Body of pancreas (tissue), 4 donors: ENCODE data around the gene SFR1. TPM values are rescaled to one million over a fixed set of nuclear protein-coding genes. Genes with fewer than 3 reads are reported as not detected.

Source experiments
- ATAC-seq: fragments of 150-250 bp; one replicate; pipeline ENCODE4 v1.9.1; 2016
- DNase-seq, 4 donors: peaks; one replicate each; pipeline ENCODE4 v3.0.0-alpha.2; 2019
- H3K27ac ChIP-seq, 4 donors: fragments of 200-600 bp; sonication (generic); 1 replicate in 3 of 4; 2 replicates in 1 of 4; pipeline versions ENCODE4 v1.5.1 to v1.6.1; 2016 to 2019; ENCODE audit warnings: mild to moderate bottlenecking in 1 of 4, mixed read lengths in 1 of 4, moderate library complexity in 1 of 4
- H3K27me3 ChIP-seq, 2 donors: fragments of 200-600 bp; sonication (generic); one replicate each; pipeline ENCODE4 v1.6.0; 2016; ENCODE audit warnings: mild to moderate bottlenecking in 1 of 2
- H3K36me3 ChIP-seq, 2 donors: fragments of 200-600 bp; sonication (generic); replicated peaks in 1 of 2; 2 replicates each; pipeline ENCODE4 v1.5.1; 2016; ENCODE audit warnings: low read depth in 2 of 2; ENCODE audit not compliant: insufficient read depth in 1 of 2
- H3K4me1 ChIP-seq: fragments of 200-600 bp; sonication (generic); one replicate; pipeline ENCODE4 v1.6.0; 2016
- H3K4me3 ChIP-seq, 2 donors: fragments of 200-600 bp; sonication (generic); 1 replicate in 1 of 2; 2 replicates in 1 of 2; pipeline ENCODE4 v1.5.1; 2016 to 2019
- H3K9me3 ChIP-seq, 3 donors: fragments of 200-600 bp; sonication (generic); 1 replicate in 2 of 3; 2 replicates in 1 of 3; pipeline ENCODE4 v1.5.1; 2016
- POLR2A ChIP-seq, 3 donors: fragments of 450-650 bp; IDR thresholded peaks; one replicate each; pipeline ENCODE4 v1.6.1; 2016; ENCODE audit warnings: antibody characterized with exemption in 3 of 3, mild to moderate bottlenecking in 2 of 3
- WGBS, 2 donors: methylation state at CpG; one replicate each; pipeline ENCODE4 v1.1.5; 2017; 5-methylcytosine and 5-hydroxymethylcytosine counted together
- intact Hi-C: fragments of 100-400 bp; cut with DNase I; formaldehyde crosslinking; loops from one replicate; pipeline ENCODE4 v1.15.1; 2023
- total RNA-seq, 2 donors: library from RNA; depleted of rRNA; stranded (reverse); fragments of >200 nt; gene quantifications; one replicate each; pipeline ENCODE4 v1.1.0, GENCODE V29; 2016
- TF ChIP-seq, protein P1 (sequence below), 7 experiments: fragments of 450-650 bp in 4 of 7; fragments of 200-600 bp in 3 of 7; sonication (generic) in 3 of 7; IDR thresholded peaks; one replicate each; pipeline ENCODE4 v1.5.1; 2016 to 2019; ENCODE audit warnings: antibody characterized with exemption in 7 of 7

Gene SFR1
- total RNA-seq, 2 donors from 2014 or later: 3.3 to 5.2 TPM

DNA sequence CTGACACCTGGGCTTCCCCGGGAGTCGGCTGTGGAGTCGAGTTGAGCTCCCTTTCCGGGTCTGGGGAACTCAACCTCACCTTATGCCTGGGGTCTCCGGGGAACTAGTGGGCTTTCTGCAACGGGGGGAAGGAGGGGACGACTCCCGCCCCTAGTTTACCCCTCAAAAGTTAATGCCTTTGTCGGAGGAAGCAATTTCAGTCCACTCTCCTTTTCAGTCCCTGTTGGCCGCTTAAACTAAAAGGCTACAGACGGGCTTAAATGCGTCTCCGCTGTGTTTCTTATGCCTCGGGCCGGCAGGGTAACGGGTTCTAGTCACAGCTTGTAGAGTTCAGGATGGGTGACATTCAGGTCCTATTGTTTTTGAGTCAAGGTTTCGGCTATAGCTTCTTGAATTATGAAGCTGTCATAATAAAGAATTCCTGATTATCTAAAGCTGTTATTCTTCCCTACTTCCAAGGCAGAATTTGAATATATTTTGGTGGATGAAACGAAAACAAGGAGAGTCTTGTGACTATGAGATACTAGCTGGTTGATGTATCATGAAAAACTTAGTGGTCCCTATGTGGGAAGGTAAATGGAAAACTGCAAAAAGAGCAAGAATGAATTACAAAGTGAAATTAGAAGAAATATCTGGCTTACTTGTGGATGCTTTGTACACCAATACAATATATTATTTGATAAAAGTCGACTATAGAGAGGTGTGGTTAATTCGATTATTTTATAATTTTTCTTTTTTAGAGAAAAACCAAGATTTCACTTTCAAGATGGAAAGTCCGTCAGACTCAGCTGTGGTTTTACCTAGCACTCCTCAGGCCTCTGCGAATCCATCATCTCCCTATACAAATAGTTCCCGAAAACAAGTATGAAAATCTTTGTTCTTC, 495 bp downstream of the SFR1 start:
- peak overlapping the region; percentile 77 to 100 (median 88) for H3K27ac ChIP-seq
- peak overlapping the region; percentile 14 to 46 for H3K4me3 ChIP-seq
- 16 to 20% methylated on average over 21 to 23 of the region's 23 CpGs for WGBS, 2 donors
- H3K9me3 ChIP-seq: no peaks in the 10 kb centered on the region
- no peaks in the 10 kb centered on the region for H3K27me3 ChIP-seq
- no peaks in the 10 kb centered on the region for H3K36me3 ChIP-seq
- ATAC-seq (no peak), DNase-seq (peak in 1 of 4 donors; percentile 10)
- intact Hi-C loops: no loop called here
- TF ChIP-seq, protein P1, sequence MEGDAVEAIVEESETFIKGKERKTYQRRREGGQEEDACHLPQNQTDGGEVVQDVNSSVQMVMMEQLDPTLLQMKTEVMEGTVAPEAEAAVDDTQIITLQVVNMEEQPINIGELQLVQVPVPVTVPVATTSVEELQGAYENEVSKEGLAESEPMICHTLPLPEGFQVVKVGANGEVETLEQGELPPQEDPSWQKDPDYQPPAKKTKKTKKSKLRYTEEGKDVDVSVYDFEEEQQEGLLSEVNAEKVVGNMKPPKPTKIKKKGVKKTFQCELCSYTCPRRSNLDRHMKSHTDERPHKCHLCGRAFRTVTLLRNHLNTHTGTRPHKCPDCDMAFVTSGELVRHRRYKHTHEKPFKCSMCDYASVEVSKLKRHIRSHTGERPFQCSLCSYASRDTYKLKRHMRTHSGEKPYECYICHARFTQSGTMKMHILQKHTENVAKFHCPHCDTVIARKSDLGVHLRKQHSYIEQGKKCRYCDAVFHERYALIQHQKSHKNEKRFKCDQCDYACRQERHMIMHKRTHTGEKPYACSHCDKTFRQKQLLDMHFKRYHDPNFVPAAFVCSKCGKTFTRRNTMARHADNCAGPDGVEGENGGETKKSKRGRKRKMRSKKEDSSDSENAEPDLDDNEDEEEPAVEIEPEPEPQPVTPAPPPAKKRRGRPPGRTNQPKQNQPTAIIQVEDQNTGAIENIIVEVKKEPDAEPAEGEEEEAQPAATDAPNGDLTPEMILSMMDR (IDR thresholded peaks at IDR 0.05): no peak
- no peak for TF ChIP-seq POLR2A (IDR thresholded peaks at IDR 0.05)
- peaks cover 8% of the 10 kb centered on the region for H3K4me1 ChIP-seq

DNA sequence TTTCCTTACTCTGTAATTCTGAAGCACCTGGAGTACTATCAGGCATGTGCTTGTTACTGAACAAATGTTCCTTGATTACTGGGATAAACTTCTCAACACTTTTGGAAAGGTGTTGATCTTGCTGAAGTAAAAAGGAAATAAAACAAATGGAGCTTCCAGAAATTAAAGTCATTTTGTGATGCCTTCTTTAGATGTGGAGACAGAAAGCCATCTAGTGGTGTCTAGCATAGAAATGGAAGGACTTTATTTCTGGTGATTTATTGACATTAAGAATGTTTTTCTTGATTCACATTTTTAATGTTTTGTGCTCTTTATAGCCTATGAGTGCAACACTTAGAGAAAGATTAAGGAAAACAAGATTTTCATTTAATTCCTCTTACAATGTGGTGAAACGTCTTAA, 1.4 kb downstream of the SFR1 start:
- Histone ChIP-seq H3K9me3 (no peaks in the 10 kb centered on the region), H3K4me3 (no peak overlapping the region), H3K27me3 (no peaks in the 10 kb centered on the region), H3K27ac (no peak overlapping the region), H3K36me3 (no peaks in the 10 kb centered on the region), H3K4me1 (peaks cover 8% of the 10 kb centered on the region)
- ATAC-seq: no peak
- intact Hi-C loops: no loop called here
- WGBS, 2 donors: 71 to 82% methylated on average over 1 of the region's 1 CpG
- TF ChIP-seq POLR2A (IDR thresholded peaks at IDR 0.05): no peak
- TF ChIP-seq, protein P1 (IDR thresholded peaks at IDR 0.05): no peak
- DNase-seq: no peak

DNA sequence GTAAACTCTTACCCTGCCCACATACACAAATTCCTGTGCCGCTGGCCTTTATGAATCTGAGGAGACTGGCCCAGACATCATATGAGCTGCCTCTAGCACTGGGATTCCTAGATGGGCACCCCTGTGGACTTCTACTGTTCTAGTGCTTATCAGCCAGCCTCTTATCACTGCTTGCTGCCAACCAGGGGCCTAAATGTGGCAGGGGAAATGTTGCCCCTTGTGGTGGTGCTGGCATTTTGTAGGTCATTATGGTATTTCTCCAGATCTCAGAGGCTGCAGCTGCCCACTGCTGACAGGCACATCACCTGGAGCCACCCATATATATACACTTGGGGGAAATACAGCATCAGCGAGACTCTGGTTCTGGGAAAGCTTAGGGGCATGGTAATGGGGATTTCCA, 5.4 kb downstream of the SFR1 start:
- Histone ChIP-seq H3K4me3 (no peak overlapping the region), H3K4me1 (no peaks in the 10 kb centered on the region), H3K9me3 (no peaks in the 10 kb centered on the region), H3K27me3 (no peaks in the 10 kb centered on the region), H3K36me3 (no peaks in the 10 kb centered on the region), H3K27ac (no peak overlapping the region)
- 71 to 88% methylated on average over 2 of the region's 2 CpGs for WGBS, 2 donors
- DNase-seq (peak in 2 of 4 donors; percentile 7 to 12), ATAC-seq (peak; percentile 9)
- no peak for TF ChIP-seq POLR2A (IDR thresholded peaks at IDR 0.05)
- TF ChIP-seq, protein P1 (IDR thresholded peaks at IDR 0.05): peak in 1 of 7 experiments; percentile 13
- intact Hi-C loops: no loop called here

DNA sequence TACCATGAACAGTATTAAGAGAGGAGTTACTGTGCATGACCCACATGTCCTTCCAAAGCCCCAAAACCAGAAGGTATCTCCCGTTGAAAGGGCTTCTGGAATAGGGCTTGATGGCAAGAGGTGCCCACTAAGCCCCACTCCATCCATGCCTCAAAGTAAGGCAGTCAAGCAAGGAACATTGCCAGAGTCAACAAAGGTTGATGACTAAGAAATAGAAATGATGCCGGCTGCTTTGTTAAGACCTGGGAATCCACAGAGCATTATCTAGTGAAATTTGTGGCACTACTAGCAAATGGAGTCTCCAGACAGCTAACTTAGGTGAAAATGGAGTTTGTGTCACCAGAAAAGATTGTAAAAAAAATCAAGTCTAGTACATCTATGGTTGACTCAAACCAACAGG, 6.2 kb downstream of the SFR1 start:
- no peaks in the 10 kb centered on the region for H3K27me3 ChIP-seq
- no peak for TF ChIP-seq POLR2A (IDR thresholded peaks at IDR 0.05)
- TF ChIP-seq, protein P1 (IDR thresholded peaks at IDR 0.05): no peak
- intact Hi-C loops: no loop called here
- H3K4me3 ChIP-seq: no peak overlapping the region
- no peak overlapping the region for H3K27ac ChIP-seq
- DNase-seq (no peak), ATAC-seq (no peak)
- H3K9me3 ChIP-seq: no peaks in the 10 kb centered on the region
- no peaks in the 10 kb centered on the region for H3K4me1 ChIP-seq
- H3K36me3 ChIP-seq: no peaks in the 10 kb centered on the region
- WGBS, 2 donors: 64% methylated on average over 2 of the region's 2 CpGs

DNA sequence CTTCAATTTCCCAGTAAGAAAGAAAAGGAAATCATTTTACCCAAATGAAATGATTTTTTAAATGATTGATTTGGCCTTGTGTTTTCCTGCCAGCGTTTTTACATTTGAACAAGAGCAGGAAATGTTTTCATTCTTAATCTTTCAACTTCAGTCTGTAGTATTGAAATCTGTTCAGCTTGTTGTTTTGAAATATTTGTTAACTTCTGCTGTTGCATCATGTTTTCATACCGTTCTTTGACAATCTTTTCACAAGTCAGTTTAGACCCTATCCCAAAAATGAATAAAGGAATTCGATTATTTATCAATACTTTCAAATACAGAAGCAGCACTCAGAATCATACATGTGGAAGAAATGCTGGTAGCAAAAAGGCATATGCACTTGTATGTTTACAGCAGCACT, 8.1 kb downstream of the SFR1 start:
- intact Hi-C loops: no loop called here
- no peak for TF ChIP-seq POLR2A (IDR thresholded peaks at IDR 0.05)
- TF ChIP-seq, protein P1 (IDR thresholded peaks at IDR 0.05): no peak
- no peak for ATAC-seq
- no peaks in the 10 kb centered on the region for H3K4me1 ChIP-seq
- H3K9me3 ChIP-seq: no peaks in the 10 kb centered on the region
- no peaks in the 10 kb centered on the region for H3K36me3 ChIP-seq
- no peaks in the 10 kb centered on the region for H3K27me3 ChIP-seq
- DNase-seq: no peak
- H3K4me3 ChIP-seq: no peak overlapping the region
- 27% methylated on average over 3 of the region's 3 CpGs for WGBS, 2 donors
- no peak overlapping the region for H3K27ac ChIP-seq
